GM15510 (cell line): ENCODE measurements around the gene TBCEL.

Experiments
- POLR2A ChIP-seq: IDR thresholded peaks from 3 replicates; pipeline ENCODE4 v1.6.1; 2011; ENCODE audit warnings: borderline replicate concordance; ENCODE audit not compliant: insufficient read length; ENCODE audit errors: extremely low read depth

The TBCEL gene

DNA sequence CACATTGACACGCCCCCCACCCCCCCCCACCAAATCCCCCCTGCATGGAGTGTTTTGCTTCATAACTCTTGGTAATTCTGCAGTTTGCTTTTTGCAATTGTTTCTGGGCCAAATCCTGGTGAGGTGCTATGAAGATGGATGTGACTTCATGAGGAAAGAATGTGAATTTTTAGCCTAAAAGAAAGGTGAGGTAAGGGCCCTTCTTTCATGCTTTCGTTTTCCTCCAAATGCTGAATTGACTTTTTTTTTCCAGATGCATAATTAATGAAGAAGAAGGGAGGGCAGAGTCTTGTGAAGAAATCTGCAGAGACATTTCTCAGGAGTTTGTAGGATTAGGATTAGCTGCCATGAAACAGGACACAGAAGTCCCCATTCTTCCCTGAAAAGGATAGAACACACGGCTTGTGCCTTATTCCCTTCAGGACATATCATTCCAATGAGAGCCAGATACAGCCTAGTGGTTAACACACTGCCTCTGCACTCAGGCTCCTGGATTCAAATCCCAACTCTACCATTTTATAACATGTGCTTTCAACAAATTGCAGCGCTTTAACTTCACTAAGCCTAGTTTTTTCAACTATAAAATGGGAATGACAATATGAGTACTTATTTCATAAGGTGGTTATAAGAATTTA, 19.6 kb upstream of the TBCEL start:
- TF ChIP-seq POLR2A: no peak

DNA sequence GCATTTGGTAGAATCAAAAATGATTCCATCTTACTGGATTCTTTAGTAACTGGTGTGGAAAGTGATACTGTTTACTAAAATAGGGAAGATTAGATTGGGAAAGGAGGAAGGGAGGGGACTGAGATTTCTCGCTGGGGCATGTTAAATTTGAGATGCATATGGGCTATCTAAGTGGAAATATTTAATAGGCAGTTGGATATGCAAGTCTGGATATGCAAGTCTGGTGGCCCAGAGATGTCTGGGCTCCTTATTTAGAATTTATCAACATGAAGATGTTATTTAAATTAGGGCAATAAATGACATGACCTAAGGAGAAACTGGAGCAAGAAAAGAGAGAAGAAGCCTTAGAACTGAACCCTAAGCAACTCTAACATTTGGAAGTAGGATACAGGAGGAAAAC, 17.0 kb upstream of the TBCEL start:
- no peak for TF ChIP-seq POLR2A

DNA sequence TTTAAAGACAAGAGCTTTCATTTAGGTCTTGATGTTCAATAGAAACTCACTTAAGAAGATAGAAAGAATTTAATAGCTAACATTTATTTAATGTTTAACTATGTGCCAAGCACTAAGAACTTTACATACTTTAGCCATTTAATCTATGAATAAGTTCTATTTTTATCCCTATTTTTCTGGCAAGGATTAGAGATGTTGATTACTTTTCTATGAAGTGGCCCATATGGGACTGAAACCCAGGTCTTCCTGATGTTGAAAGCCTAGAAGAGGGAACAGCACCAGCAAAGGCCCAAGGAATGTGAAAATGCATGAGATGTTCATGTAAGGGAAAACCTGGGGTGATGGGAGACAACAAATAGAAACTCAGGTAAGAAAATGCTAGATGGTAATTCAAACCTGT, 15.4 kb upstream of the TBCEL start:
- TF ChIP-seq POLR2A: no peak

DNA sequence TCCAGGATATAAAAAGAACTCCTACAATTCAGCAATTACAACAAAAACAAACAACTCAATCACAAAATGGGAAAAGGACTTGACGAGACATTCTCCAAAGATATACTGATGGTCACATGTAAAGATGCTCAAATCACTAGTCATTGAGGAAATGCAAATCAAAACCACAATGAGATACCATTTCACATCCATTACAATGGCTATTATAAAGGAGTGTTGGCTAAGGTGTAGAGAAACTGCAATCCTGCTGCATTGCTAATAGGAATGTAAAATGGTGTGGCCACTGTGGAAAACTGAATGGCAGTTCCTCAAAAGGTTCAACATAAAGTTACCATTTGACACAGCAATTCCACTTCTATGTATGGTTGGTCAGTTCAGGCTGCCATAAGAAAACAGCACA, 11.8 kb upstream of the TBCEL start:
- TF ChIP-seq POLR2A: no peak

DNA sequence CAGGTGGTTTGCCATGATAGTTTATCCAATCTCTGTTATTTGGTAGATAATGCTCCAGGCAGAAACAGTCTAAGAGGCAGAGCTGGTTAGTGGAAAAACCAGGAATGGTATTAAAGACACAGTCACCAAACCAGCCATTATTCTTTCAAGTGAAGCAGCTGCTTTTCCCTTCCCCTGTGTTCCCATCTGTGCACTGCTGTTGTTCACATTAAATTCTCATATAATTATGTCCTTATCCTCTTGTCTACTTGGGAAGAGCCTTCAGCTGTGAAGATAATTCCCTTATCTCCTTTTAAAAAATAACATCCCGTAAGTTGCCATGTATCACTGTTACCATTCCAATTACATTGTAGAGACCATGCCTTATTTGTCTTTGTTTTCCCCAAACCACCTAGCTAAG, 5.2 kb upstream of the TBCEL start:
- TF ChIP-seq POLR2A: no peak

DNA sequence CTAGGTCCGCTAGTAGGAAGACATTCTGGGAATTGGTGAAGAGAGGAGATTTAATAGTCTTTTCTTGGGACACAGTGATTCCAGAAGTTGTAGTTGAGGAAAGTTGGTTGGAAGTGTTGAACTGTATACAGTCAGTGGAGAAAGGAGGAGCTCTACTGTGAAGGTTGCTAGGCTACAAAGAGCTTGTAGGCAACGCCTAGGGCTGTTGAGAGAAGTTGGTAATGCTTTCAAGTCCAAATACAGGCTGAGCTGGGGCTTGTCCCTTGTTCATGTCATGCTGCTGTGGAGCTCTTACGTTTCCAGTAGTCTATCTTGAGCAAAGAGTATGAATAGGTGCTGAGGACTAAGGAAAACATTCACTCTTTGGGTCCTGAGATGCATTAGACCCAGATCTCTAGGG, 1.1 kb downstream of the TBCEL start:
- TF ChIP-seq POLR2A: no peak

DNA sequence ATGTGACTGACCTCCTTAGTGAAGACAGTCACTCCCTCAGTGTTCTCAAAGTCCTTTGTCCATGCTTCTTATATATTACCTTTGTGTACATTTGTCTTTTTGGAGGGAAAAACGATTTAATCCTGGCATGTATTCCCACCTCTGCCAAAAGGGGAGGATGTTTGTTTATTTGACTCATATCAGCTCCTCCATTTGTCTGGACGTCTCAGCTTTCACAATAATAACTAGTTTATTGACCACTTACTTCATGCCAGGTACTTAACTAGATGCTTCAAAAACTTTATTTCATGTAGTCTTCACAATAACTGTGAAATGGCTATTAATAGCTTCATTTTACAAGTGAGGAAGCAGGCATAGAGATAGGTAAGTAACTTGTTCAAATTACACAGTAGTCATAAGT, 5.3 kb downstream of the TBCEL start:
- TF ChIP-seq POLR2A: no peak

DNA sequence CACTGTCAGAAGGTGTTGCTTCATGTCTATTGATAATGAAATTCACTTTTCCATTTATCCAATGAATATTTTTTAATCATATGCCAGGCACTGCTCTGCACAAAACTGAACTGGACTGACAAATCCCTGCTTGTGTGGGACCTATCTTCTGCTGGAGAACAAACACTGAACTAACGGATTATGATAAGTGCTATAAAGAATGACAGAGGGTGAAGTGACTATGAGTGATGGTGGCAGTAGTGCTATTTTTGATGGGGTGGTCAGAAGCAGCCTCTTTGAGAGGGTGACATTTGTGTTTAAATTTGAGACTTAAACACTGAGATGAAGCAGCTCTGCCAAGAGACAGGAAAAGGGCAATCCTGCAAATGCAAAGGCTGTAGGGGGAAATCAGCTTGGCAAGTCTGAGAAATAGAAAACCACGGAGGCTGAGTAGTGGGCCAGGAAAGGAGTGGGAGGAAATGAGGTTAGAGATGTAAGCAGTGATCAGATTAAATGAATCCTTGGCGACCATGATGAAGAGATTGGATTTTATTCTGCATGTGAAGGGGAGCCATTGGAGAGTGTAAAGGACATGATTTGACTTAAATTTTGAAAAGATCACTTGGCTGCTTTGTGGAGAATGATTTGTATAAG, 6.0 kb downstream of the TBCEL start:
- no peak for TF ChIP-seq POLR2A

DNA sequence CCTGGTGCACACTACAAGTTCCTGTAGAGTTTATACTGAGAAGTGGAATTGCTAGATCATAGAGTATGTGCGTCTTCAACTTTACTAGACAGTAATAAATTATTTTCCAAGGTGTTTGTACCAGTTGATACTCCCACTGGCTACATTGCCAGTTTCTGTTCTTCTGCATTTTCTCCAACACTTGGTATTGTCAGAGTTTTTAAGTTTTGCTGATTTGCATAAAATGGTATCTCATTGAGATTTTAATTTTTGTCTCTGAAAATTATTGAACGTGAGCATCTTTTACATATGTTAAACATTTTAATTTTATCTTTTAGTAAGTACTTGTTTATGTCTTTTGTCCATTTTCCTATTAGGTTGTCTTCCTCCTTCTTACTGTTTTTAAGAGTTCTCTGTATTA, 7.3 kb downstream of the TBCEL start:
- no peak for TF ChIP-seq POLR2A

DNA sequence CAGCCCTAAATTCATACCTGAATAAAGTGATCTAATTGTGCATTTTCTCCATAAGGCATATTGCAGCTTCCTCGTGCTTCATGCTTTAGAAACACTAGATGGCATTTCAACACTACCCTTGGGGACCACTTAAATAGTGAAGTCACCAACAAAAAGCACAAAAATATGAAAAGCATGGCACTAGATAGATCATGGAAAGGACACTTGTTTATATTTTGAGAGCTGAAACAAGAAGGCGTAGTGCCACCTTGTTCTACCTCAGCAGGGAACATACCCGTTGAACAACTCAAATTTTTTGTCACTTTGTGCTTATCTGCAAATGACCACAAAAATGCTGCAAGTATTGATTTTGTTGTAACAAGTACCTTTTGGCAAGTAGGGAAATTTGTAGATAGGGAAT, 8.6 kb downstream of the TBCEL start:
- TF ChIP-seq POLR2A: no peak

DNA sequence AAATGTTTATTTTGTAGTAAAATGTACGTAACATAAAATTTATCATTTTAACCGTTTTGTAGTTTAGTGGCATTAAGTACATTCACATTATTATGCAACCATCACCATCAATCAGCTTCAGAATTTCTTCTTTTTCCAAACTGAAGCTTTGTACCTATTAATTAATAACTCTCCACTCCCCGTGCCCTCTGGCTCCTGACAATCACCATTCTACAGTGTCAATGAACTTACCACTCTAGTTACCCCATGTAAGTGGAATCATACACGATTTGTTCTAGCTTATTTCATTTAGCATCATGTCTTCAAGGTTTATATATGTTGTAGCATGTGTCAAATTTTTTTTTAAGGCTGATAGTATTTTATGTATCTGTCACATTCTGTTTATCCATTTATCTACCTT, 9.7 kb downstream of the TBCEL start:
- TF ChIP-seq POLR2A: no peak

DNA sequence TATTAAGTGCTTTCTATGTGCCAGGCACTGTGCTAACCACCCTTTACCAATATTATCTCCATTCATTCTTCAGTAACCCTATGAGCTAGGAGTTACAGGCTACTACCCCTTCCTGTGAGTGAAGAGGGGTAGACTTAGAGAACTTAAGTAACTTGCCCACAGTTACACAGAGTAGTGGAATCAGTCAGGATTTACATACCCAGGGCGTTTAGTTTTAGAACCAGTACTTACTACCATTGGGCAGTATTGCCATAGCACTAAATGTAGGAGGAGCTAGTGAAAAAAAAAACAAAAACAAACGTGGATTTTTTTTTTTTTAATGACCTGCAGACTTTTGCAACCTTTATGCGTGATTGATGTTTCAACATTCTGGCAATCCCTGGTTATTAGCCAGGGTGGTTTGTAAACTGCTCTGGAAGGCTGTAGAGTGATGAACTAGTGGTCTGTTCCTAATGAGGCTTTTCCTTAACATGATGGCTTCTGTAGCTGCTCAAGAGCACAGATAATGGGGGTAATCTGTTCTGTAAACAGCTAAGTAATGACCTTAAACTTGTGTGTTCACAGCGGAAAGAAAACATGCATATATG, 11.4 kb downstream of the TBCEL start:
- TF ChIP-seq POLR2A: no peak

DNA sequence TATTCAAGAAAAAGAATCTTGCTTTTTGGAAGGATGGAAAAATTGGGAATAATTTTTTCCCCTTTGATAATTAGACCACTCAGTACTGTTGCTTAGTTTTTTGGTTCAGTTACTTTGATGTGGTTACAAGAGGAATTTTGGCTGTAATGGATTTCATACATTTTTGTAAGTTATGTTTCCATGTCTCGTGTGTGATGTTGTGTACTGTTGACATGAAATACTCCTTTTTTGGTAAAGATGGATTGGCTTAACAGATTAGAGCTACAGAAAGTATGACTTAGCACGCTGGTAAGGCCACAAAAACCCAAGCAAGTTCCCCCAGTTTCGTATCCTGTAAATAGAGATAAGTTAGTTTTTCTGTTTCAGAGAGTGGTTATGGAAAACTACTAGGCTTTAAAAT, 11.9 kb downstream of the TBCEL start:
- no peak for TF ChIP-seq POLR2A

DNA sequence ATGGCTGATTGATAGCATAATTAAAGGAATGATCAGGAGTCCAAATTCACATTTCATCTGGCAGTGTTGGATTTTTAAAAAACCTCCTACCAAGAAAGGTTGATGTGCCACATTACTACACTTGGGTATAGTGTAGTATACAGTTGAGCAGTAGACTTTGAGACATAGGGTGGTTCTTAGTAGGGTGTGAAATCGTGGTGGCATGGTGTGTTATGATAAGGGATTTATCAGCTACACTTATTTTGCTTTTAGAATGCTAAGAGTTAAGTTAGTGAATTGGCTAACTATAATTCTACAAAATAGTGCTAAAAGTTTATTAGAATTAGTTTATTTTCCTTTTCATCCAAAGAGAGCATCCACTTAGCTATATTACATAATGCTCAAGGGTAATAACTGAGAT, 13.1 kb downstream of the TBCEL start:
- TF ChIP-seq POLR2A: no peak

DNA sequence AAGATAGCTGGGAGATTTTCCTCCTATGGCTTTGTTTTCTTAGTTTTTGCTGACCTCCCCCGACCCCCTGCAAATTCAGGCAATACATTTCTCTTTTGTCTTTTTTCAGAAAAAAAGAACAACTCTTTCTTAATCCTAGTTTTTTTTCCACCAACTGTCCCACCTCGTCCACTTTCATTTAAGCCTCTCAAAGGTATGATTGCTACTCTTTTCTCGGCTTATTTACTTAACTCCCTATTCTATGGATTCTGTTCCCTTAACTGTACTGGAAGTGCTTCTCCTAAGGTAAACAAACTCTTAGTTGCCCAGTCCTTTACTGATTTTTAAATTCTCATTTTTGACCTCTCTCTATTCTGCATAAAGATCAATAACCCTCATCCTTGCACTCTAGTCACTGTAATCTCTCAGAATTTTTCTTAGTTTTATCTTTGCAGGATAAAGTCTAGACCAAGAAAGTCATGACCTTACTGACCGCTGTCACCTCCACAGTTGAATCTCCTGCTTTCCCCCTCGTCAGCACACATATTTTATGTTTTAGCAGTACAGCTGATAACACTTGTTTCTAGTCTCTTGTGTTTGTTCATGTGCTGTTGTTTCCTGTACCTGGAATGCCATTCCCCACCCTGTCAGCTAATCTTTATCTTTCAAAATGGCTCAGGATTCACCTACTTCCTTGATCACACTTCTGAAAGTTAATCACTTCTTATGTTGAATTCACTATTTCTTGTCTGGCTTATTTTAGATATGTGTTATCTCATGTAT, 14.9 kb downstream of the TBCEL start:
- TF ChIP-seq POLR2A: no peak
